K562 (cell line): ENCODE data around the gene MED12.

Source experiments
- BRF2 ChIP-seq: IDR thresholded peaks from 3 replicates; pipeline ENCODE4 v1.6.1; 2011; ENCODE audit warnings: borderline replicate concordance, mild to moderate bottlenecking; ENCODE audit not compliant: insufficient read length, insufficient read depth
- CTCF ChIP-seq, 3 experiments: IDR thresholded peaks in 2 of 3; conservative IDR thresholded peaks in 1 of 3; 2 replicates each; pipeline ENCODE4 v1.5.1; 2011 to 2012; ENCODE audit warnings: low read length in 3 of 3, mild to moderate bottlenecking in 3 of 3, control low read depth in 2 of 3, improper control_type of control experiment in 1 of 3, inconsistent platforms in 1 of 3, low read depth in 1 of 3, mixed read lengths in 1 of 3, moderate library complexity in 1 of 3; ENCODE audit not compliant: insufficient read depth in 2 of 3
- ELK1 ChIP-seq: sonication (generic); formaldehyde crosslinking; IDR thresholded peaks from 2 replicates; pipeline ENCODE4 v1.8.1; 2022; ENCODE audit warnings: missing genetic modification reagents
- EZH2 ChIP-seq: IDR thresholded peaks from 2 replicates; pipeline ENCODE4 v1.6.1; 2012; ENCODE audit warnings: low read depth, mild to moderate bottlenecking, inconsistent platforms, low read length, borderline replicate concordance
- MAX ChIP-seq: sonication (generic); formaldehyde crosslinking; IDR thresholded peaks from 2 replicates; pipeline ENCODE4 v1.9.0; 2022; ENCODE audit warnings: mild to moderate bottlenecking, missing genetic modification reagents
- NR3C1 ChIP-seq: sonication (generic); formaldehyde crosslinking; IDR thresholded peaks from 2 replicates; pipeline ENCODE4 v1.8.1; 2022; ENCODE audit warnings: missing genetic modification reagents
- POLR2AphosphoS5 ChIP-seq: IDR thresholded peaks from 2 replicates; pipeline ENCODE4 v1.6.1; 2011; ENCODE audit warnings: mild to moderate bottlenecking, low read depth, low read length, moderate library complexity; ENCODE audit not compliant: control insufficient read depth, insufficient read depth
- SIN3A ChIP-seq, 2 experiments: fragments of 150-350 bp in 1 of 2; IDR thresholded peaks; 2 replicates each; pipeline ENCODE4 v1.6.1; 2011 to 2016; ENCODE audit warnings: borderline replicate concordance in 2 of 2, low read depth in 2 of 2, low read length in 2 of 2, mild to moderate bottlenecking in 2 of 2, moderate library complexity in 2 of 2; ENCODE audit not compliant: control insufficient read depth in 1 of 2
- SMARCE1 ChIP-seq: fragments of 450-650 bp; IDR thresholded peaks from 2 replicates; pipeline ENCODE4 v1.7.1; 2016; ENCODE audit warnings: mild to moderate bottlenecking
- TEAD1 ChIP-seq, 2 experiments: fragments of 450-650 bp in 1 of 2; sonication (generic) in 1 of 2; formaldehyde crosslinking; IDR thresholded peaks; 2 replicates each; pipeline versions ENCODE4 v1.4.0 to v1.8.0; 2020 to 2022; ENCODE audit warnings: mild to moderate bottlenecking in 2 of 2, missing genetic modification reagents in 1 of 2
- ZNF224 ChIP-seq: sonication (generic); formaldehyde crosslinking; IDR thresholded peaks from 2 replicates; pipeline ENCODE4 v1.8.0; 2022; ENCODE audit warnings: mild to moderate bottlenecking, missing genetic modification reagents

- TF ChIP-seq ELK1 (no peak), POLR2AphosphoS5 (peak; percentile 88), EZH2 (no peak), SMARCE1 (peak; percentile 82), CTCF (IDR thresholded peaks at IDR 0.05 in 2 of 3, conservative IDR thresholded peaks at IDR 0.05 in 1 of 3; ENCODE audit: insufficient read depth in 2 of 3, low read depth in 1 of 3, low read length in 3 of 3) (no peak), MAX (CRISPR knock-in tag) (no peak), SIN3A (IDR thresholded peaks at IDR 0.05; ENCODE audit: borderline replicate concordance in 2 of 2, control insufficient read depth in 1 of 2, low read depth in 2 of 2, low read length in 2 of 2) (no peak), NR3C1 (CRISPR knock-in tag) (no peak), TEAD1 (CRISPR knock-in tag; IDR thresholded peaks at IDR 0.05) (no peak), BRF2 (no peak), ZNF224 (no peak)
Measured at GRCh38 chrX:71131510-71131909, 13.1 kb downstream of the MED12 start.
